NCI-H1092 treated with DMSO at 0.1 percent for 48 hours (cell line): ENCODE data around the gene TRMT2A.

ENCODE experiments used
- DNase-seq: peaks from one replicate; lab custom pipeline; 2025; lab: John Stamatoyannopoulos, UW

The TRMT2A gene

GRCh38 chr22:20132686-20133246 lies 15.7 kb upstream of the TRMT2A start:
- DNase-seq: no peak

- no peak for DNase-seq
Measured at GRCh38 chr22:20131859-20132685, 15.0 kb upstream of the TRMT2A start.

GRCh38 chr22:20131597-20131858 lies 14.5 kb upstream of the TRMT2A start, which contains the start of gene ZDHHC8:
Gene ZDHHC8, plus strand, starts transcription at chr22:20131804. Its CDS starts 144 bp downstream, at chr22:20131948.
- DNase-seq: no peak

DNA sequence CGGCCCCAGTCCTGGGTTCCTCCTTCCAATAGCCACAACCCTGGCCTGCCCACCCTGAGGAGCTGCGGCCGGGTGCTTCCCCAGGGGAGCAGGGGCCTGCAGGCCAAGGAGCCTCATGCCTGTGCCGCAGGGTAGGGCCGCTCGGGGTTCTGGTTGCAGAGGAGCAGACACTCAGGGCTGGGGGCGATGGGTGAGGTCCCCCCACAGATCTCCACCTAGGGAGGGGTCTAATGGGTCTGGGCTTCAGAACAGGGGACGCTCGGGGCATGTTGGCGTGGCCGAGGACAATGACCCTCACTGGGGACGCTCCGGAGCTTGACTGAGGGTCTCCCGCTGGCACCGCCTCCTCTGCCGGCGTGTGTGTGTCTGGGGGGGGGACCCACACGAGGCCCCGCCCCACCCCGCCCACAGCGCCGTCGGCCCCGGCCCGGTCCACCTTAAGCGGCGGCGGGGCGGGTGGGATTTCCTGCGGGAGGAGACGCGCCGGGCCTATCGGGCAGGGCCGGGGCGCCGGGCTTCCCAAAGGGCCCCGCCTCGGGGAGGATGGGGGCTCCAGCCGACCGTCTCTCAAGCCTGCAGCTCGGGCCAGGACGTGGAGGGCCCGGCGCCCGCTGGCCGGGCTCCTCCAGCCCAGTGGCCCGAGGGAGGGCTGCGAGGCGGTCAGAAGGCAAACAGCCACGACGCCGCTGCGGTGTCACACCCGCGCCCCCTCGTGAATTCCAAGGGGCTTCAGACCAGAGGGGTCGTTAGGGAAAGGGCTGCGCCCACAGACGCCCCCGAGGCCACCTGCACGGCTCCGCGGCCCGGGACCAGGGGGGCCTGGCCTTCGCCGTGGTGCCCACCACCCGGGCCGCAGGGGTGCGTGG lies 13.9 kb upstream of the TRMT2A start:
- peak; percentile 67 for DNase-seq

DNA sequence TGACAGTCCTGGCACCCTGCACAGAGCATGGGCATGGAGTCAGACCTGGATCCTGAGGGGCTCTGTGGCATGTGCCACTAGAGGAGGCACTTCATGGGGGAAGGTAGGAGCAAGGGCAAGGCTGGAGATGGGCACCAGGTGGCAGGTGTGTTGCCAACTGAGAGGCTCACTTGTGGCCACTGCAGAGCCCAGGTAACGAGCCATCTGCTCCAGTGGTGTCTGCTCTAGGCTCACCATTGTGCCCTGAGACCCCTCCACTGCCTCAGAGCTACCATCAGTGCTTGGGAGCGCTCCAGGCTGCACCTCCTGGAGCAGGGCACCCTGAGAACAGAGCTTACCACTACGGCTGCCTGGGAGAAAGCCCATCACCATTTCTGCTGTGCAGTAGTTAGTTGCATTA lies 13.3 kb upstream of the TRMT2A start:
- DNase-seq: peak; percentile 36

DNA sequence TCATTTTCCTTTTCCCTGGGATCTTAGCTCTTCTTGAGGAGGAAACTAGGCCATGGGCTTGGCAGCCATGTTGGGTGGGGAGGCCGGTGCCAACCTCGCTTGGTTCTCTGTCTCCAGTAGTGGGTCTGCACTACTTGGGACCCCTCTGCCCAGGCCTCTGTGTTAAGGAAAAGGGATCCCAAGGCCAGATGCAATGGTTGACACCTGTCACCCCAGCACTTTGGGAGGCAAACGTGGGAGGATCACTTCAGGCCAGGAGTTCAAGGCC lies 12.7 kb upstream of the TRMT2A start:
- DNase-seq: no peak

- no peak for DNase-seq
Measured at GRCh38 chr22:20128902-20129746, 12.1 kb upstream of the TRMT2A start.

DNA sequence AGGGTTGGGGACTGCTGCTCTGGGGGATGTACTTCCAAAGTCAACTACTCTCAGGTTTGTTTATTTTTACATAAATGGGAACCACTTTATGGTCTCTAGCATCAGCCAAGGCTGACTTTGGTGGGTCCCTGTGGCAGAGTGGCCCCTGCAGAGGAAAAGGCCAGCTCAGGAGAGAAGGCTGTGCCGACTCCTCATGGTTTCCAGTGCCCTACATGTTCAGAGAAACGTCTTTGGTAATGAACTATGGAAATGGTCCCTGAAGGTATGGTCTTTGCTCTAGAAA lies 11.5 kb upstream of the TRMT2A start:
- DNase-seq: no peak

- DNase-seq: no peak
Measured at GRCh38 chr22:20127869-20128618, 11.0 kb upstream of the TRMT2A start.

DNA sequence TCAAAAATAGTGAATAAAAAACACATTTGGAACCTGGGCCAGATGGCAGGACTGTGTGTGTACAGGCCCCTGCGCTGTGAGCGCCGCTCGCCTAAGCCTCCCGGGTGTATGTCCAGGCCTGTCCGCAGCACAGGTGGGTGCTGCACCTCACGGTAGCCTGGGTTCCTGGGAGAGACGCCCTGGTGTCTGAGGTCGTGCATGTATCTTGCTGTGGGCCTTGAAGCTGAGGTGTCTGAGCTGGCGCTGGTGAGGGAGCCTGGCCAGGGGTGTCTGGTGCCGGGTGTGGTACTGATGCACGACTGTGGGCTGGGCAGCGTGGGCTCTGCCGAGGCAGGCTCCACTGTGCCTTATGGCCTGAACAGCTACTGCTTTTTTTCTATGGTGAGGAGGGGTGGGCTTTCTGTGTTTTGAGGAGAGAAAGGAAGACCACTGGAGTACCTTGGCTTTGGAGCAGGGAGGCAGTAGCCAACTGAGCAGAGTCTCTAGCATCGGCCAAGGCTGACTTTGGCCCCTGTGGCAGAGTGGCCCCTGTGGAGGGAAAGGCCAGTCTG lies 10.4 kb upstream of the TRMT2A start:
- DNase-seq: no peak

- no peak for DNase-seq
Measured at GRCh38 chr22:20126284-20127029, 9.4 kb upstream of the TRMT2A start.

DNA sequence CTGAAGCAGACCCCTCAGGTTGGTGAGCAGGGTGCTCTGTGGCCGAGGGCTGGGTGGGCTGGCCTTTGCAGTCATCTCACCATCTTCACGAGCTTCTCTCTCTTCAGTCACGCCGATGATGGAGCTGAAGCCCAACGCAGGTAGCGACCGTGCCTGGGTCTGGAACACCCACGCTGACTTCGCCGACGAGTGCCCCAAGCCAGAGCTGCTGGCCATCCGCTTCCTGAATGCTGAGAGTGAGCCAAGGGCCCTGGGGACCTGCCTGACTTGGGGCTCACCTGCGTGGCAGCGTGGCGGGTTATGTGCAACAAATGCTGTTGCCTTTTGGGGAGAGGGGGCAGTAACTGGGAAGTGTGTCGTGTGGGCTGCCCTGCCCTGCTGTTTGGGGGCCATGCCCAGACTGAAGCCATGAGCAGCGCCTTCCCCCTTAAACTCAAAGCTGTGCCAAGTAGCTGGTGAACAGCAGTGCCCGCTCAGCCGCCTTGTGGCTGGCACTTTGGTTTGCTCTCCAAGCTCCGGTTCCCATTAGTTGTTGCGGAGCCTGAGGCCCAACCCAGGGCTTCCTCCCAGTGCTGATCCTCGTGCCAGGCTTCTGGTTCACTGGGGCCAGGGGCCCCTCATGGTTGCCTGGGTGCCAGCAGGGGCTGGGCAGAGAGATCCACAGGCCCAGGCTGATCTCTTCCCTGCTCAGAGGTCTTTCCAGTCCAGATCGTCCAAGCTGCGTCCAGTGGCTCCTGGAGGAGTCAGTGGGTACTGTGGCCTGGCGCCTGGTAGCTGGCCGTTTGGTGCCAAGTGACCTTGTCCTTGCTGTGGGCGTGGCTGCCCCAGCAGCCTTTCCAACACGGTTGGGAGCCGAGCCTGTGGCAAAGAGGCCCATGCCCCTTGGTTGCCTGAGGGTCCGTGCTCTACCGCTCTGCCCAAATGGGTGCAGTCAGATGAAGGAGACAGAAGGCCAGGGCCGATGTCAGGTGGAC lies 8.5 kb upstream of the TRMT2A start:
- no peak for DNase-seq

GRCh38 chr22:20124083-20124787 lies 7.2 kb upstream of the TRMT2A start:
- DNase-seq: no peak

- no peak for DNase-seq
Measured at GRCh38 chr22:20123366-20124082, 6.5 kb upstream of the TRMT2A start.

- DNase-seq: no peak
Measured at GRCh38 chr22:20121856-20122415, 4.9 kb upstream of the TRMT2A start.

DNA sequence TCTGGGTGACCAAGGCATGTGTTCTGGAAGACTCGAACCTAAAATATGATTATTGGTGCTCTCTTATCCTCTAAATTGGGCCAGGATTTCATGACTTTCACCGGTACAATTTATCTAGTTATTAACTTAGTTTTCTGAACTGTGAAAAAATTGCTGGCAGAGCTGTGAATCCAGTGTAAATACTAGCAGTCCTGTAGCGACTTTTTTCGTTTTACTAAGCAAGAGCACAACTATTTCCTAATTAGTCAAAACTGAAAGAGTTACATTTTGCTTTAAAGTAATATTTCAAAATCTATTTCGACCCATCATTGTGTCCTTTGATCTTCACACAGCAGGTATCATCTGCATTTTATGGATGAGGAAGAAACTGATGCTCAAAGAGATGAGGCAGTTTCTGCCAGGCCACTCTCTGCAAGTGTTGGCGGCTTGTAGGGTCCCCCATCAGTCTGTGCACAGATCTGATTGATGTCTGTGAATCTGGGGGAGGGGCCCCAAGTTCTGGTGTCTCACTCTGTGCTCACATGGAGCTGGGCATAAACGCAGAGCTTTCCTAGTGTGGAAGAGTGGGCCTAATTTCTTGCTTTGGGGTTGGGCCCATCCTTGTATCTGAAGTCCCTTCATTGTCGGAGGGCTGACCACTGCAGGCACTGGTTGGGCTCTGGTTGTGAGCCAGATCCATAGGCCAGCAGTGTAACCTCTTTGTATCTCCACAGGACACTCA lies 1.4 kb upstream of the TRMT2A start:
- DNase-seq: no peak

GRCh38 chr22:20117633-20118299 lies 740 bp upstream of the TRMT2A start:
- DNase-seq: no peak
